PC-9 (cell line): ENCODE measurements around the gene PTPRO. TPM values are rescaled to one million over a fixed set of nuclear protein-coding genes. Genes with fewer than 3 reads are reported as not detected.

Experiments used
- BruUV-seq: library from RNA; stranded (reverse); fragments of 400-500 nt; replicated peaks from 2 replicates; lab custom pipeline; 2021; lab: Mats Ljungman, UMichigan
- CTCF ChIA-PET: fragments of 300-600 bp; sonication (Branson Sonifier 250); formaldehyde crosslinking; loops from one replicate; lab custom pipeline; 2022; ENCODE audit warnings: antibody characterized with exemption; lab: Charles Lee
- POLR2A ChIA-PET: fragments of 300-600 bp; sonication (Branson Sonifier 250); formaldehyde crosslinking; loops from one replicate; lab custom pipeline; 2022; ENCODE audit warnings: antibody characterized with exemption; ENCODE audit not compliant: unreplicated experiment; lab: Charles Lee
- DNase-seq, 2 experiments: peaks; one replicate each; pipeline versions ENCODE4 v3.0.0 to v3.0.0-alpha.2; 2015 to 2022; ENCODE audit warnings: mixed read lengths in 1 of 2
- H2AFZ ChIP-seq: fragments of 200-600 bp; sonication (generic); 2 replicates; pipeline ENCODE4 v1.8.1; 2017; ENCODE audit warnings: antibody characterized with exemption
- H3F3A ChIP-seq: fragments of 200-600 bp; sonication (generic); 2 replicates; pipeline ENCODE4 v1.8.1; 2017; ENCODE audit warnings: antibody characterized with exemption, mild to moderate bottlenecking, low read depth; ENCODE audit not compliant: insufficient read depth
- H3K27ac ChIP-seq: fragments of 200-600 bp; sonication (generic); 2 replicates; pipeline ENCODE4 v1.6.1; 2016; ENCODE audit warnings: mixed run types
- H3K27me3 ChIP-seq: fragments of 200-600 bp; sonication (generic); 2 replicates; pipeline ENCODE4 v1.6.1; 2016; ENCODE audit warnings: low read depth, mixed run types; ENCODE audit not compliant: insufficient read depth
- H3K36me3 ChIP-seq: fragments of 200-600 bp; sonication (generic); 2 replicates; pipeline ENCODE4 v1.6.1; 2016; ENCODE audit warnings: low read depth, mixed run types
- H3K4me1 ChIP-seq: fragments of 200-600 bp; sonication (generic); replicated peaks from 2 replicates; pipeline ENCODE4 v1.6.1; 2016; ENCODE audit warnings: mixed run types; ENCODE audit not compliant: insufficient read depth
- H3K4me2 ChIP-seq: fragments of 200-600 bp; sonication (generic); 2 replicates; pipeline ENCODE4 v1.6.1; 2017; ENCODE audit warnings: mixed run types
- H3K4me3 ChIP-seq: fragments of 200-600 bp; sonication (generic); 2 replicates; pipeline ENCODE4 v1.6.1; 2016; ENCODE audit warnings: mixed run types
- H3K79me2 ChIP-seq: fragments of 200-600 bp; sonication (generic); 2 replicates; pipeline ENCODE4 v1.6.1; 2017; ENCODE audit warnings: low read depth, mixed run types
- H3K9me2 ChIP-seq: fragments of 200-600 bp; sonication (generic); 2 replicates; pipeline ENCODE4 v1.8.1; 2017; ENCODE audit warnings: mild to moderate bottlenecking; ENCODE audit not compliant: insufficient read depth
- H3K9me3 ChIP-seq: fragments of 200-600 bp; sonication (generic); 2 replicates; pipeline ENCODE4 v1.8.1; 2016; ENCODE audit warnings: low read depth; ENCODE audit not compliant: insufficient read depth
- H4K20me1 ChIP-seq: fragments of 200-600 bp; sonication (generic); 2 replicates; pipeline ENCODE4 v1.8.1; 2017; ENCODE audit not compliant: insufficient read depth
- EZH2 ChIP-seq: fragments of 200-600 bp; sonication (generic); IDR thresholded peaks from 2 replicates; pipeline ENCODE4 v1.8.0; 2017; ENCODE audit warnings: antibody characterized with exemption, low read depth
- intact Hi-C: fragments of 100-400 bp; cut with micrococcal nuclease; formaldehyde crosslinking; loops from one replicate; pipeline ENCODE4 v1.10.0; 2022; ENCODE audit not compliant: unreplicated experiment
- total RNA-seq: library from RNA; stranded (reverse); gene quantifications from 2 replicates; pipeline ENCODE4 v1.2.3, GENCODE V29; 2021
- TF ChIP-seq, protein P1 (sequence below): fragments of 200-600 bp; sonication (generic); conservative IDR thresholded peaks from 2 replicates; pipeline ENCODE4 v1.6.1; 2017; ENCODE audit warnings: mixed run types, antibody characterized with exemption, mild to moderate bottlenecking, moderate library complexity

The PTPRO gene
- total RNA-seq, 1 experiment from 2014 or later: not detected

DNA sequence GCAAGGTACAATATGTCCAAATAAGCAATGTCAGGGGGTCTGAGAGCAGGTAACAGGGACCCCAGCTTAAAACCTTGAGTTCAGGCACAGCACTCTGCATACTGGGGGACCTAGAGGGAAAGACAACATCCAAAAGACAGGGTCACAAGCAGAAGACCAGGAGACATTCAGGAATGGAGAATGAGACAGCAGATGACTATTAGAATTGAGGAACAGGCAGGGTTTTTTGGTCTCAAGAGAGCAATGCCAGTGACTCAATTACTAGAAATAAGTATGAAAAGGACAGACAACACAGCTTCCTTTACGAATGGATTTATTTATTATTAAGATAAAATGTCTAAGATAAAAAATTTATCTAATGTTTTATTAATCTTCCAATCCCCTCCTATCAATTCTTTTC lies 223.0 kb downstream of the PTPRO start:
- no peak for TF ChIP-seq EZH2
- TF ChIP-seq, protein P1, sequence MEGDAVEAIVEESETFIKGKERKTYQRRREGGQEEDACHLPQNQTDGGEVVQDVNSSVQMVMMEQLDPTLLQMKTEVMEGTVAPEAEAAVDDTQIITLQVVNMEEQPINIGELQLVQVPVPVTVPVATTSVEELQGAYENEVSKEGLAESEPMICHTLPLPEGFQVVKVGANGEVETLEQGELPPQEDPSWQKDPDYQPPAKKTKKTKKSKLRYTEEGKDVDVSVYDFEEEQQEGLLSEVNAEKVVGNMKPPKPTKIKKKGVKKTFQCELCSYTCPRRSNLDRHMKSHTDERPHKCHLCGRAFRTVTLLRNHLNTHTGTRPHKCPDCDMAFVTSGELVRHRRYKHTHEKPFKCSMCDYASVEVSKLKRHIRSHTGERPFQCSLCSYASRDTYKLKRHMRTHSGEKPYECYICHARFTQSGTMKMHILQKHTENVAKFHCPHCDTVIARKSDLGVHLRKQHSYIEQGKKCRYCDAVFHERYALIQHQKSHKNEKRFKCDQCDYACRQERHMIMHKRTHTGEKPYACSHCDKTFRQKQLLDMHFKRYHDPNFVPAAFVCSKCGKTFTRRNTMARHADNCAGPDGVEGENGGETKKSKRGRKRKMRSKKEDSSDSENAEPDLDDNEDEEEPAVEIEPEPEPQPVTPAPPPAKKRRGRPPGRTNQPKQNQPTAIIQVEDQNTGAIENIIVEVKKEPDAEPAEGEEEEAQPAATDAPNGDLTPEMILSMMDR: no peak
- ChIA-PET POLR2A (no interaction called here), CTCF (no interaction called here)

DNA sequence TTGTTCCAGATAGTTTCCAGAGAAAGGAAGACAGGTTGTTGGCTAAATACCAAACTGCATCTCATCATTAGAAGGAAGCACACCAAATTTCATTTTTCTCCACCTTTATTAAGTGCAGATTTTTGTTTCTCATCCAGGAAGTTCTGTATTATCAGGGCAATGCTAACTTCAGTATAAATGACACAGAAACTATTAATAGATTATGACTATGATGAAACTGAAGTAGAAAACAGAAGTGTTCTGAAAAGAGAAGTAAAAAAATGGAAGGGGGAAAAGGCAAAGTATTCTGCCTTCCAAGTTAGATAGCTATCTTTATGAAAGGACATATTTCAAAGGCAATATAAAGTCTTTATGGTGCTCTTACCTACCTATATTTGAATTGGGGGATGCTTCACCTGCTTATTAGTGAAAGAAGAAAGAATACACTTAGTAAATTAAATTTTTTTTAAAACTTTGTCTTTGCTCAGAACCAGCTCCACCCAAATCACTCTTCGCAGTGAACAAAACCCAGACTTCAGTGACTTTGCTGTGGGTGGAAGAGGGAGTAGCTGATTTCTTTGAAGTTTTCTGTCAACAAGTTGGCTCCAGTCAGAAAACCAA lies 223.9 kb downstream of the PTPRO start:
- H3F3A ChIP-seq: no peaks in the 10 kb centered on the region
- intact Hi-C loops: no loop called here
- H3K4me1 ChIP-seq: no peaks in the 10 kb centered on the region
- no peaks in the 10 kb centered on the region for H3K79me2 ChIP-seq
- H3K4me3 ChIP-seq: no peak overlapping the region
- no peaks in the 10 kb centered on the region for H4K20me1 ChIP-seq
- H3K27ac ChIP-seq: no peak overlapping the region
- no peak for DNase-seq
- no TSS peak for BruUV-seq
- no peak for TF ChIP-seq EZH2
- TF ChIP-seq, protein P1: no peak
- no peak overlapping the region for H3K4me2 ChIP-seq
- H3K27me3 ChIP-seq: no peaks in the 10 kb centered on the region
- no peak overlapping the region for H2AFZ ChIP-seq
- H3K9me2 ChIP-seq: no peaks in the 10 kb centered on the region
- no peaks in the 10 kb centered on the region for H3K9me3 ChIP-seq
- POLR2A ChIA-PET: no interaction called here
- CTCF ChIA-PET: interaction anchor here (0.7 kb wide), 1 partner anchor 314 kb away, joined by 3 read pairs; no protein-coding TSS in a partner anchor
- no peaks in the 10 kb centered on the region for H3K36me3 ChIP-seq

More for the DNA sequence above, 223.0 kb downstream of the PTPRO start:
- H3F3A ChIP-seq: no peaks in the 10 kb centered on the region
- no peaks in the 10 kb centered on the region for H4K20me1 ChIP-seq
- H3K27ac ChIP-seq: no peak overlapping the region
- no TSS peak for BruUV-seq
- intact Hi-C loops: no loop called here
- H3K4me2 ChIP-seq: no peak overlapping the region
- no peaks in the 10 kb centered on the region for H3K4me1 ChIP-seq
- no peak for DNase-seq
- H3K4me3 ChIP-seq: no peak overlapping the region
- H3K27me3 ChIP-seq: no peaks in the 10 kb centered on the region
- no peak overlapping the region for H2AFZ ChIP-seq
- H3K9me3 ChIP-seq: no peaks in the 10 kb centered on the region
- no peaks in the 10 kb centered on the region for H3K36me3 ChIP-seq
- no peaks in the 10 kb centered on the region for H3K79me2 ChIP-seq
- no peaks in the 10 kb centered on the region for H3K9me2 ChIP-seq

DNA sequence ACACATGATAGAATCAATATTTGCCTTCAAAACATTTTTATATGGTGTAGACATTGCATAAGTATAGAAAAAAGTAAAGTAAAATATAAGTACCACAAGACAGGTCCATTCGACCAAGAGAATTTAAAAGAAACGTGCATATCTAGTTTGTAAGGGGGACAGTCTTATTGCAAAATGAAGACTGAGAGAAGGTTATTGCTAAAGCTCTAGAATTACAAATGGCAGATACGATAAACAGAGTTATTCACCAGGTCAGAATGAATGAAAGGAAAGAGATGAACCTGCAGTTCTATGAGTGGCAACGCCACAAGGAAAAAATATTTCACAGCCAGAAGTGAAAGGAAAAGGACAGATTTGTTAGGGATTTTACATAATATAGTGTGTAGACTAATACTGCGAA lies 224.8 kb downstream of the PTPRO start:
- ChIA-PET CTCF (no interaction called here), POLR2A (no interaction called here)
- no peaks in the 10 kb centered on the region for H3K9me2 ChIP-seq
- H4K20me1 ChIP-seq: no peaks in the 10 kb centered on the region
- H3K4me2 ChIP-seq: no peak overlapping the region
- no peak overlapping the region for H3K4me3 ChIP-seq
- no peaks in the 10 kb centered on the region for H3F3A ChIP-seq
- intact Hi-C loops: no loop called here
- H3K9me3 ChIP-seq: no peaks in the 10 kb centered on the region
- H3K36me3 ChIP-seq: no peaks in the 10 kb centered on the region
- H3K27ac ChIP-seq: no peak overlapping the region
- H3K27me3 ChIP-seq: no peaks in the 10 kb centered on the region
- no peaks in the 10 kb centered on the region for H3K4me1 ChIP-seq
- no peak overlapping the region for H2AFZ ChIP-seq
- TF ChIP-seq, protein P1: no peak
- TF ChIP-seq EZH2: no peak
- DNase-seq: no peak
- BruUV-seq: no TSS peak
- no peaks in the 10 kb centered on the region for H3K79me2 ChIP-seq
